Mesenchymal stem cell (in vitro differentiated cells and primary cell): ENCODE results near the gene PHRF1.
A peak's percentile ranks its signal among the peaks of the same experiment; 100 is the strongest.

Experiments
- DNase-seq: peaks from one replicate; pipeline ENCODE4 v3.0.0-alpha.2; 2013
- H2AFZ ChIP-seq: one replicate; pipeline ENCODE4 v1.6.1; 2013; ENCODE audit warnings: low read depth, mild to moderate bottlenecking, control low read depth, inconsistent platforms, low read length, moderate library complexity
- H2AK5ac ChIP-seq: 2 replicates; pipeline ENCODE4 v1.6.1; 2013; ENCODE audit warnings: low read length, moderate library complexity, mild to moderate bottlenecking, inconsistent platforms; ENCODE audit not compliant: severe bottlenecking
- H2BK120ac ChIP-seq: one replicate; pipeline ENCODE4 v1.6.1; 2013; ENCODE audit warnings: low read depth, mild to moderate bottlenecking, inconsistent platforms, low read length, moderate library complexity
- H2BK12ac ChIP-seq, 2 experiments: one replicate each; pipeline ENCODE4 v1.6.1; 2013; ENCODE audit warnings: inconsistent platforms in 2 of 2, low read length in 2 of 2, mild to moderate bottlenecking in 2 of 2, moderate library complexity in 2 of 2, control low read depth in 1 of 2
- H2BK15ac ChIP-seq: one replicate; pipeline ENCODE4 v1.6.1; 2013; ENCODE audit warnings: mild to moderate bottlenecking, low read depth, inconsistent platforms; ENCODE audit not compliant: poor library complexity, severe bottlenecking
- H2BK5ac ChIP-seq: 2 replicates; pipeline ENCODE4 v1.6.1; 2013; ENCODE audit warnings: low read depth, mild to moderate bottlenecking, low read length, control low read depth, inconsistent platforms; ENCODE audit not compliant: poor library complexity, severe bottlenecking
- H3K14ac ChIP-seq, 2 experiments: one replicate each; pipeline ENCODE4 v1.6.1; 2013; ENCODE audit warnings: inconsistent platforms in 2 of 2, low read length in 2 of 2, control low read depth in 1 of 2, mild to moderate bottlenecking in 1 of 2, moderate library complexity in 1 of 2
- H3K18ac ChIP-seq, 2 experiments: one replicate each; pipeline ENCODE4 v1.6.1; 2013; ENCODE audit warnings: inconsistent platforms in 2 of 2, low read length in 2 of 2, control low read depth in 1 of 2, low read depth in 1 of 2, mild to moderate bottlenecking in 1 of 2
- H3K23ac ChIP-seq, 2 experiments: one replicate each; pipeline ENCODE4 v1.6.1; 2013; ENCODE audit warnings: inconsistent platforms in 2 of 2, low read length in 2 of 2, mild to moderate bottlenecking in 2 of 2, moderate library complexity in 2 of 2, control low read depth in 1 of 2
- H3K27ac ChIP-seq: 2 replicates; pipeline ENCODE4 v1.5.1; 2013; ENCODE audit warnings: mild to moderate bottlenecking, moderate library complexity, low read length, control low read depth, inconsistent platforms; ENCODE audit not compliant: poor library complexity, severe bottlenecking
- H3K27me3 ChIP-seq, 2 experiments: 2 replicates each; pipeline versions ENCODE4 v1.6.1 to v1.7.0; 2013; ENCODE audit warnings: low read length in 2 of 2, mild to moderate bottlenecking in 2 of 2, moderate library complexity in 2 of 2, control low read depth in 1 of 2, inconsistent platforms in 1 of 2; ENCODE audit not compliant: control insufficient read depth in 1 of 2, insufficient read depth in 1 of 2
- H3K36me3 ChIP-seq, 2 experiments: 2 replicates each; pipeline versions ENCODE4 v1.6.1 to v1.7.0; 2013; ENCODE audit warnings: low read length in 2 of 2, control low read depth in 1 of 2, inconsistent platforms in 1 of 2, low read depth in 1 of 2, mild to moderate bottlenecking in 1 of 2; ENCODE audit not compliant: insufficient read depth in 2 of 2, control insufficient read depth in 1 of 2
- H3K4ac ChIP-seq, 2 experiments: one replicate each; pipeline ENCODE4 v1.6.1; 2013; ENCODE audit warnings: inconsistent platforms in 2 of 2, low read length in 2 of 2, mild to moderate bottlenecking in 2 of 2, moderate library complexity in 2 of 2, control low read depth in 1 of 2, low read depth in 1 of 2
- H3K4me1 ChIP-seq: 2 replicates; pipeline ENCODE4 v1.6.1; 2013; ENCODE audit warnings: low read depth, low read length, control low read depth; ENCODE audit not compliant: control insufficient read depth, insufficient read depth
- H3K4me2 ChIP-seq: 2 replicates; pipeline ENCODE4 v1.6.1; 2013; ENCODE audit warnings: low read length, mild to moderate bottlenecking, inconsistent platforms; ENCODE audit not compliant: poor library complexity, severe bottlenecking
- H3K4me3 ChIP-seq, 2 experiments: 2 replicates each; pipeline versions ENCODE4 v1.5.1 to v1.7.0; 2013; ENCODE audit warnings: low read length in 2 of 2, mild to moderate bottlenecking in 2 of 2, control low read depth in 1 of 2, low read depth in 1 of 2; ENCODE audit not compliant: insufficient read depth in 1 of 2
- H3K79me1 ChIP-seq: replicated peaks from 2 replicates; pipeline ENCODE4 v1.6.1; 2013; ENCODE audit warnings: mild to moderate bottlenecking, control low read depth, low read length, inconsistent platforms; ENCODE audit not compliant: poor library complexity, severe bottlenecking
- H3K9ac ChIP-seq: 2 replicates; pipeline ENCODE4 v1.7.0; 2013; ENCODE audit warnings: mild to moderate bottlenecking, low read length, moderate library complexity
- H3K9me3 ChIP-seq: 2 replicates; pipeline ENCODE4 v1.7.0; 2013; ENCODE audit warnings: mild to moderate bottlenecking, low read length; ENCODE audit not compliant: control insufficient read depth
- H4K8ac ChIP-seq: one replicate; pipeline ENCODE4 v1.6.1; 2013; ENCODE audit warnings: inconsistent platforms, mild to moderate bottlenecking, low read length, moderate library complexity
- H4K91ac ChIP-seq: one replicate; pipeline ENCODE4 v1.6.1; 2013; ENCODE audit warnings: mild to moderate bottlenecking, low read length, inconsistent platforms
- WGBS: methylation state at CpG from one replicate; pipeline ENCODE4 v1.1.7; 2013; ENCODE audit warnings: mixed read lengths; 5-methylcytosine and 5-hydroxymethylcytosine counted together

Gene PHRF1

GRCh38 chr11:586376-587316, 10.4 kb downstream of the PHRF1 start:
- no peaks in the 10 kb centered on the region for H3K27me3 ChIP-seq
- peaks cover 67 to 70% of the 10 kb centered on the region in 2 experiments for H3K36me3 ChIP-seq
- H3K18ac ChIP-seq = no peak overlapping the region
- H3K4ac ChIP-seq = no peak overlapping the region
- no peak overlapping the region for H2BK15ac ChIP-seq
- H2AK5ac ChIP-seq = no peak overlapping the region
- no peak overlapping the region for H3K14ac ChIP-seq
- H3K4me2 ChIP-seq = no peak overlapping the region
- H3K23ac ChIP-seq = no peak overlapping the region
- peaks cover 11% of the 10 kb centered on the region for H3K79me1 ChIP-seq
- H3K4me3 ChIP-seq = no peak overlapping the region
- no peak overlapping the region for H2BK12ac ChIP-seq
- no peak for DNase-seq
- no peak overlapping the region for H4K8ac ChIP-seq
- no peak overlapping the region for H4K91ac ChIP-seq
- peaks cover 12% of the 10 kb centered on the region for H3K4me1 ChIP-seq
- H3K9me3 ChIP-seq = no peaks in the 10 kb centered on the region
- WGBS = 95% methylated on average over 32 of the region's 32 CpGs
- no peak overlapping the region for H2AFZ ChIP-seq
- no peak overlapping the region for H2BK5ac ChIP-seq
- H3K9ac ChIP-seq = no peak overlapping the region
- no peak overlapping the region for H3K27ac ChIP-seq
- H2BK120ac ChIP-seq = no peak overlapping the region

- 65% methylated on average over 6 of the region's 8 CpGs for WGBS
- H4K91ac ChIP-seq = no peak overlapping the region
These were observed 11.3 kb downstream of the PHRF1 start for GRCh38 chr11:587546-587945.

GRCh38 chr11:587978-588380, 11.7 kb downstream of the PHRF1 start:
- Histone ChIP-seq H3K4ac (no peak overlapping the region), H2BK12ac (no peak overlapping the region), H3K18ac (peak overlapping the region in 1 of 2 experiments; percentile 19), H3K36me3 (peaks cover 68 to 72% of the 10 kb centered on the region in 2 experiments), H3K14ac (no peak overlapping the region), H2AK5ac (no peak overlapping the region), H2BK120ac (no peak overlapping the region), H3K27me3 (no peaks in the 10 kb centered on the region), H2AFZ (no peak overlapping the region), H3K4me3 (no peak overlapping the region), H4K91ac (no peak overlapping the region), H3K9me3 (no peaks in the 10 kb centered on the region), H3K4me1 (peaks cover 10% of the 10 kb centered on the region), H2BK5ac (no peak overlapping the region), H2BK15ac (no peak overlapping the region), H3K9ac (no peak overlapping the region), H3K23ac (no peak overlapping the region), H4K8ac (no peak overlapping the region), H3K79me1 (peaks cover 19% of the 10 kb centered on the region), H3K4me2 (no peak overlapping the region), H3K27ac (peak overlapping the region; percentile 79)
- DNase-seq = peak; percentile 96
- 0% methylated on average over 6 of the region's 6 CpGs for WGBS

More at GRCh38 chr11:587546-587945, 11.3 kb downstream of the PHRF1 start:
- Histone ChIP-seq H3K79me1 (peaks cover 16% of the 10 kb centered on the region), H4K8ac (peak overlapping the region; percentile 33), H3K4ac (no peak overlapping the region), H3K9ac (no peak overlapping the region), H3K4me2 (no peak overlapping the region), H3K23ac (no peak overlapping the region), H2AFZ (no peak overlapping the region), H2BK5ac (no peak overlapping the region), H3K4me1 (peaks cover 10% of the 10 kb centered on the region), H3K27ac (peak overlapping the region; percentile 79), H3K14ac (no peak overlapping the region), H3K9me3 (no peaks in the 10 kb centered on the region), H3K27me3 (no peaks in the 10 kb centered on the region), H2BK12ac (no peak overlapping the region), H3K18ac (no peak overlapping the region), H2BK120ac (no peak overlapping the region), H3K4me3 (no peak overlapping the region), H2BK15ac (no peak overlapping the region), H3K36me3 (peaks cover 67 to 68% of the 10 kb centered on the region in 2 experiments), H2AK5ac (no peak overlapping the region)
- DNase-seq = no peak

GRCh38 chr11:589798-590197, 13.5 kb downstream of the PHRF1 start:
- Histone ChIP-seq H3K23ac (no peak overlapping the region), H2BK12ac (no peak overlapping the region), H3K4me2 (no peak overlapping the region), H3K4ac (no peak overlapping the region), H2BK120ac (no peak overlapping the region), H3K79me1 (peaks cover 24% of the 10 kb centered on the region), H3K4me3 (no peak overlapping the region), H2BK15ac (no peak overlapping the region), H3K18ac (no peak overlapping the region), H3K9me3 (no peaks in the 10 kb centered on the region), H3K27ac (no peak overlapping the region), H3K36me3 (peaks cover 68 to 79% of the 10 kb centered on the region in 2 experiments), H4K8ac (no peak overlapping the region), H2AFZ (no peak overlapping the region), H2AK5ac (no peak overlapping the region), H3K14ac (no peak overlapping the region), H4K91ac (no peak overlapping the region), H3K4me1 (peaks cover 13% of the 10 kb centered on the region), H3K9ac (no peak overlapping the region), H3K27me3 (no peaks in the 10 kb centered on the region), H2BK5ac (no peak overlapping the region)
- no peak for DNase-seq
- 97% methylated on average over 26 of the region's 26 CpGs for WGBS
